GM11168 (cell line): ENCODE data around the gene OPN1MW3.

Experiments
- in situ Hi-C: fragments of 300-500 bp; cut with MboI; formaldehyde crosslinking; loops from one replicate; pipeline ENCODE4 v1.12.0; 2022; ENCODE audit warnings: low sequenced_read_pairs; ENCODE audit not compliant: unreplicated experiment

OPN1MW3 gene

DNA sequence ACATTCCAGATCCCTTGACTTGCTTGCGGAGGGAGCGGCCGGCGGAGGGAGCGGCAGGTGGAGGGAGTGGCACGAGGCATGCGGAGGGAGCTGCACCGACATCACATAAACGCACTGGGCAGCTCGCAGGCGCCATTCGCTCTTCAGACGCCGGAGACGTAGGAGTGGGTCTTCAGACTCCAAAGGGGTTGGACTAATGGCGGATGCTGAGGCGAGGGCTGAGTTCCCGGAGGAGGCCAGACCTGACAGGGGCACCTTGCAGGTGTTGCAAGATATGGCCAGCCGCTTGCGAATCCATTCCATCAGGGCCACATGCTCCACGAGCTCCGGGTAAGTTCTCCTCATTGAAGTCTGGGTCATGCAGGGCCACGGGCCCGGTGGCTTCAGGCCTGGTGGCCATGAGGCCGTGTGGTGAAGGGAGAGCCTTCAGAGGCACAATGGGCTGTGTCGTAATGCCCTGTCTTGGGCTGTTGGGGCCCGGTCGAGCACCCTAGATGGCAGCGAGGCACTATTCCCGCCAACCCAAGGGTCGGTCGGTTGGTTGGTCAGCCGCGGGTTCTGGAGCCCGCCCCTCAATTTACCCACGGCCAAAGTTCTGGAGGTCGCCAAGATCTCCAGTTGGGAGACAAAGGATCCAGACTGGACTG, 38.4 kb downstream of the OPN1MW3 start, which contains the start of gene TKTL1:
TSS of gene TKTL1 (plus strand) at position 132 of the 647 bp plus-strand sequence. CDS start at position 197, 65 bp downstream.
- in situ Hi-C loops: no loop called here

- in situ Hi-C loops: no loop called here
Observed at GRCh38 chrX:154296731-154297130, 39.3 kb downstream of the OPN1MW3 start.

GRCh38 chrX:154298312-154298711, 40.9 kb downstream of the OPN1MW3 start:
- in situ Hi-C loops: no loop called here

GRCh38 chrX:154300816-154301215, 43.4 kb downstream of the OPN1MW3 start:
- in situ Hi-C loops: loop anchor here (25.0 kb wide), 1 partner anchor 89 kb away; the partner anchor contains the start of gene OPN1MW2

- in situ Hi-C loops: loop anchor here (25.0 kb wide), 1 partner anchor 91 kb away; the partner anchor contains the start of gene OPN1MW2
Observed at GRCh38 chrX:154302998-154303397, 45.6 kb downstream of the OPN1MW3 start.

GRCh38 chrX:154303476-154303875, 46.1 kb downstream of the OPN1MW3 start:
- in situ Hi-C loops: loop anchor here (25.0 kb wide), 1 partner anchor 91 kb away; the partner anchor contains the start of gene OPN1MW2

GRCh38 chrX:154304846-154305245, 47.5 kb downstream of the OPN1MW3 start:
- in situ Hi-C loops: loop anchor here (25.0 kb wide), 1 partner anchor 93 kb away; the partner anchor contains the start of gene OPN1MW2

DNA sequence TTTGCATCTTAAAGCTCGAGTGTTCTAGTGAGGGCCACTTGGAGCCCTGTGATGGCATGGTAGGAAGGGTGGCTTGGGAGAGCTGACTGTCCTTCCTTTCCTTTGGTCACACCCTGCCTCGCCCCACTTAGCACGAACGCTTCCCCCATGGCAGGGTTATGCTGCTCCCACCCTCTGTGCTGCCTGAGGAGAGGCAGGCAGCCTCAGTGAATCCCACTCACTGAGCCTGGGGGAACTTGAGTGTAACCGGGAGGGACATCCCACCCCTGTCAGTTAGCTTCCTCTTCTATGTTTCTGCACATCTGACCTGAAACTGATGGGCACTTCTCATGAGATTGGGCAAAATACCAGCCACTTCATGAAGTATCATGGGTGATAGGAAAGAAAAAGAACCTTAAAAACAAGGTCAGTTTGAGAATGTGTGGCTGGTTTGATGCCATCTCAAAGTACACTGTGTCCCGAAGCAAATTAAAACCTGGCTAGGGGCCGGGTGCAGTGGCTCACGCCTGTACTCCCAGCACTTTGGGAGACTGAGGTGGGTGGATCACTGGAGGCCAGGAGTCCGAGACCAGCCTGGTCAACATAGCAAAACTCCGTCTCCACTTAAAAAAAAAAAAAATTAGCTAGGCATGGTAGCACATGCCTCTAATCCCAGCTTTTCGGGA, 48.3 kb downstream of the OPN1MW3 start:
- in situ Hi-C loops: loop anchor here (25.0 kb wide), 1 partner anchor 93 kb away; the partner anchor contains the start of gene OPN1MW2

DNA sequence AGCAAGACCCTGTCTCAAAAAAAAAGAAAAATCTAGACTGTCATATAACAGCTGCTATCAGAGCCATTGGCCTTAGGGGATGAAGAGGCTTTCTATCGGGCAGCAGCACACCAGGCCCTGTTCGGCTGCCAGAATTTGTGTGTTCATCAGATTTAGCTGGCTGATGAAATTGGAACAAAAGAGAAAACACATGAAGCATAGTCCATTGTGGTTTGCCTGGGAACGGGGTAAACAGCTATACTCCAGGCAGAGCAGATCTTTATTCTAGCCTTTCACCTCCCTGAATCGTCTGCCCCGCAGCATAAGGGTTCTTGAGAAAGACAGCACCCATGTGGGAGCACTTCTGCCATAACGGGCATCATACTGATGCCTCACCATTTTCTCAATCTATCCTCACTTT, 49.8 kb downstream of the OPN1MW3 start:
- in situ Hi-C loops: loop anchor here (25.0 kb wide), 1 partner anchor 95 kb away; the partner anchor contains the start of gene OPN1MW2

GRCh38 chrX:154308108-154308946, 50.9 kb downstream of the OPN1MW3 start:
- in situ Hi-C loops: loop anchor here (25.0 kb wide), 1 partner anchor 96 kb away; the partner anchor contains the start of gene OPN1MW2

DNA sequence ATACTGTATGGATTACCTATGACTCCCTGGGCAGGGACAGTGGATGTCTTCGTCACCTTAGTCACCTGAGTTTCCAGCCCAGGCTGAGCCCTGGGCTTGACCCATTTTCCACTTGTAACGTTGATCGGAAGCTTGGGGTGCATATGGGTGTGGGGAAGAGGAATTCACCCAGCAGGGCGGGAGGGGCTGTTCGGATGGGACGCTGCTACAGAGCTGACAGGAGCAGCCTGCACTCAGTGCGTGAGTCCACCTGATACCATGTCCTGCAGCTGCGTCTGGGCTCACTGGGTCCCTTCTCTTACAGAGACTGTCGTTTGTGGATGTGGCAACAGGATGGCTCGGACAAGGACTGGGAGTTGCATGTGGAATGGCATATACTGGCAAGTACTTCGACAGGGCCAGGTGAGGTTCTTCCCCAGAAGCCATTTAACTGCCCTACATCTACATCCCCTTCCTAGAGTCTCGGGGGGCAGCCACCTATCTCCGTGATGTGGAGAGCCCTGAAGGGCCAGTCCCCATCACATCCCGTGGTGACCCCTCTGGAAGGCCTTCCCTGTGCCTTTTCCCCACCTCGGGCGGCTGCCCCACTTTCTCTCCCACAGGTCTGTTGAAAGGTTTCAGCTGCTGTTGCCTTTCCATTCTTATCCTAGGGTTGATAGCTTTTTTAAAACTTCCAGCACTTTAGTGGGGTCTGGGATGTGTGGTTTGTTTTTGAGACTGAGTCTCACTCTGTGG, 51.8 kb downstream of the OPN1MW3 start:
- in situ Hi-C loops: loop anchor here (25.0 kb wide), 1 partner anchor 97 kb away; the partner anchor contains the start of gene OPN1MW2

DNA sequence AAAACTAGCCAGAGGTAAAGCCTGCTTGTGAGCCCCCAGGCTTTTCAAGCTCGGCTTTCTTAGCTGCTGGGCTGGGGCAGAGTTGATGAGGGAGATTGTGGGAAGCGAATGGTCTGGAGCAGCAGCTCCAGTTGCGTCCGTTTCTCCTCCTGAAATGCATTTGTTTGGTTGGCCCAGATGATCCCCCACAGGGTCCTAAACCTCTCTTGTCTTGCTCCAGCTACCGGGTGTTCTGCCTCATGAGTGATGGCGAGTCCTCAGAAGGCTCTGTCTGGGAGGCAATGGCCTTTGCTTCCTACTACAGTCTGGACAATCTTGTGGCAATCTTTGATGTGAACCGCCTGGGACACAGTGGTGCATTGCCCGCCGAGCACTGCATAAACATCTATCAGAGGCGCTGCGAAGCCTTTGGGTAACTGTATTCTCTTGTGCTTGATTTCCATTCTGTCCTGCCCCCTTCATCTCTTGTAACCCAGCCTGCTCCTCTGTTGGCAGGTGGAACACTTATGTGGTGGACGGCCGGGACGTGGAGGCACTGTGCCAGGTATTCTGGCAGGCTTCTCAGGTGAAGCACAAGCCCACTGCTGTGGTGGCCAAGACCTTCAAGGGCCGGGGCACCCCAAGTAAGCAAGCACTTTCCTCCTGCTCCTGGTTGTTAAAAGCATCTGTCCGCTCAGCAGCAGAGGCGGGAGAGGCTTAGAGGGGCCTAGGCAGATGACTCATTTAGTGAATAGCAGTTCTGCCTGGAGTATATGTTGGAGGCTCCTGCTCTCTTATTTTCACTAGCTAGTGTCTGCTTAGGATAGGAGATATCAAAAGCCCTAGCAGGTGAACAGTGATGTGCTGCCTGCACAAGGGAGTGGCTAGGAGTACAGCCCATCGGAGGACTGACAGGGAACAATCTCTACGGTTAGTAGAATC, 53.5 kb downstream of the OPN1MW3 start:
- in situ Hi-C loops: loop anchor here (25.0 kb wide), 1 partner anchor 99 kb away; the partner anchor contains the start of gene OPN1MW2

GRCh38 chrX:154312116-154312515, 54.7 kb downstream of the OPN1MW3 start:
- in situ Hi-C loops: loop anchor here (25.0 kb wide), 1 partner anchor 100 kb away; the partner anchor contains the start of gene OPN1MW2

- in situ Hi-C loops: loop anchor here (25.0 kb wide), 1 partner anchor 101 kb away; the partner anchor contains the start of gene OPN1MW2
Observed at GRCh38 chrX:154313147-154313546, 55.8 kb downstream of the OPN1MW3 start.

- in situ Hi-C loops: loop anchor here (25.0 kb wide), 1 partner anchor 103 kb away; the partner anchor contains the start of gene OPN1MW2
Observed at GRCh38 chrX:154315416-154315815, 58.0 kb downstream of the OPN1MW3 start.

DNA sequence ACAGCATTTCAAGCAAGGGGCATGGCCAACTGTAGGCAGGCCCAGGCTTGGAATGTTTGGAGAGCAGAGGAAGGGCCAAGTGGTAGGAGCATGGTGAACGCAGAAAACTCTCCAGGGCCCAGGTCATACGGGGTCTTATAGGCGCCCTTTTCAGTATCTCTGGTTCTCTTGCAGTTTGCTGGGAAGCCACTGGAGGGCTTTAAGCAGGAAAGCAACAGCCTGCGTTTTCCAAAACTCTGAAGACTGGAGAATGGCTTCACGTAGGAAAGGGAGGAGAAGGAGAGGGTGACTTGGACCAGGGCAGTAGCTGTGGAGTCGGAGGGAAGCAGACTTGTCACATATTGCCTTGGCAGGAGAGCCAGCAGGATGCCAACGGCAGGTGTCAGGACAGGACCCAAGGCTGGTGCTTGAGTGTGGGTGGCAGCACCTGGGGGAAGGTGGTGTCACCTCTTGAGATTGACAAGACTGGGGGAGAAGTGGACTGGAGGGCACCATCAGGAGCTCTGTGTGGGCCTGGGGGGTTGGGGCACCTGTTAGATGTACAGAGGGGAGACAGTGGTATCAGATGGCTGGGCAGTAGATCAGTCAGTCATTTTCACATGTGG, 60.1 kb downstream of the OPN1MW3 start:
- in situ Hi-C loops: loop anchor here (25.0 kb wide), 1 partner anchor 105 kb away; the partner anchor contains the start of gene OPN1MW2

DNA sequence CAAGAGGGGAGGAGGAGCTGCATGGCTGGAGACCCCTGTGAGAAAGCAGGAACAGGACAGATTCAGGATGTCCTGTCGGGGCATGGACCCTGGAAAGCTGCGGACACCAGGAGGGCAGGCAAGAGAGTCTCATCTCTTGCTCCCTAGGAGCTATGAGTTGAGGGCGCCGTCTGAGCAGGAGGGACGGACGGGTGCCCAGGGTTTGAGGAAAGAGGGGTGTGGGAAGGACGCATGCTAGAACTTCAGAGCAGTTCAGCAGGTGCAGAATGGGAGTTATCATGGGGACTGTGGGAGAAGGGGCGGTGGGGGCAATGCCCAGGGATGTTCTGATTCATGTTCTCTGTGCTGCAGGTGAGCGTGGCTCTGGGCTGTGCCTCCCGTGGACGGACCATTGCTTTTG, 63.0 kb downstream of the OPN1MW3 start:
- in situ Hi-C loops: loop anchor here (25.0 kb wide), 1 partner anchor 108 kb away; the partner anchor contains the start of gene OPN1MW2
